Measurements from ENCODE around the gene PPOX.
A peak's percentile ranks its signal among the peaks of the same experiment; 100 is the strongest.

The PPOX gene

DNA sequence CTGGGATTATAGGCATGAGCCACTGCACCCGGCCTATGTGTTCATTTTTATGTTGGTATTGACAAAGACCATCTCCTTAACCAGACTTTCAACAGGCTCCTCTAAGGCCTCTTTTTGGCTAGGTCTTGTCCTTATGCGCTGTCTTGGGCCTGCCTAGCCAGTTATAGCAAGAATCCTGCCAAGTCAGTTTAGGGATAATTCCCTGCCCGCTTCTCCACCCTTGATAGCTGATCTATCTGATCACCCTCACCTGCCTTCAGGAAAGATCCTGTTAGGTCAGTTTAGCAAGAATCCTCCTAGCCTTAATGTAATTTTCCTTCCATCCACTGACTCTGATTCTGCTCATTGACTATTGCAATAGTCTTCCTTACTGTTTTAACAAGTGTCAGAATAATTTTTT lies 13.5 kb downstream of the PPOX start:
- ChIA-PET CTCF (interaction anchor here (0.6 to 3.1 kb wide), 11 partner anchors 9 to 195 kb away, joined by 3 to 10 read pairs (median 4); partner anchors contain the start of genes PPOX and TOMM40L), POLR2A (no interaction called here)
- H3K4me3 ChIP-seq (ENCODE audit: control insufficient read depth in 1 of 7, extremely low read depth in 1 of 7, insufficient read depth in 4 of 7, low read depth in 2 of 7, low read length in 6 of 7) = no peak overlapping the region
- peaks cover under 1 to 14% (median 9%) of the 10 kb centered on the region in 4 experiments for H3K36me3 ChIP-seq (ENCODE audit: control insufficient read depth in 4 of 4, insufficient read depth in 4 of 4, low read length in 3 of 4)
- WGBS (ENCODE audit: insufficient coverage) = 100% methylated on average over 2 of the region's 3 CpGs
- H3K4me1 ChIP-seq (ENCODE audit: control extremely low read depth in 1 of 4, control insufficient read depth in 4 of 4, insufficient read depth in 4 of 4, low read length in 3 of 4) = peaks cover 7 to 55% (median 44%) of the 10 kb centered on the region in 4 experiments
- DNase-seq = no peak
- H3K27me3 ChIP-seq (replicated peaks in 2 of 5; ENCODE audit: control insufficient read depth in 4 of 5, insufficient read depth in 5 of 5, low read length in 4 of 5) = no peaks in the 10 kb centered on the region
- no peaks in the 10 kb centered on the region for H3K9me3 ChIP-seq (ENCODE audit: control extremely low read depth in 1 of 5, control insufficient read depth in 4 of 5, insufficient read depth in 2 of 5, low read depth in 1 of 5, low read length in 4 of 5)
- H3K27ac ChIP-seq (ENCODE audit: insufficient read depth in 1 of 2, low read depth in 1 of 2, low read length in 2 of 2, poor library complexity in 1 of 2, severe bottlenecking in 2 of 2) = no peak overlapping the region

DNA sequence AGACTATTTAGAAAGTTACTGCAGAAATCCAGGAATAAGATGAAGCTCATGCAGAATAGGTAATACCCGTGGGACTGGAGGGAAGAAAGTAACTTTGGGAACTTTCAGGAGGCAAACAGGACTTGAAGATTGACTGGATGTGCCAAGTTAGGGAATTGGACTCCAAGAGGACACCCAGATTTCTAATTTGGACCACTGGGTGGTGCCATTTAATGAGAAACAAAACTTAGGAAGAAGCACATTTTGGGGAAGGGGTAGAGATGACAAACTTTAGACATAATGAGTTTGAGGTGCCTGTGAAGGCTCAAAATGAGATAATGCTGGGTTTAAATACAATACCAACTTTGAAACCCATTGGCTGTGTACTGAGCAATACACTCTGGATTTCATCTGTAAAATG lies 14.4 kb downstream of the PPOX start:
- 67% methylated on average over 1 of the region's 1 CpG for WGBS (ENCODE audit: insufficient coverage)
- H3K4me1 ChIP-seq (ENCODE audit: control extremely low read depth in 1 of 4, control insufficient read depth in 4 of 4, insufficient read depth in 4 of 4, low read length in 3 of 4) = peaks cover 9 to 62% (median 51%) of the 10 kb centered on the region in 4 experiments
- H3K27me3 ChIP-seq (replicated peaks in 2 of 5; ENCODE audit: control insufficient read depth in 4 of 5, insufficient read depth in 5 of 5, low read length in 4 of 5) = no peaks in the 10 kb centered on the region
- H3K27ac ChIP-seq (ENCODE audit: insufficient read depth in 1 of 2, low read depth in 1 of 2, low read length in 2 of 2, poor library complexity in 1 of 2, severe bottlenecking in 2 of 2) = no peak overlapping the region
- no peaks in the 10 kb centered on the region for H3K9me3 ChIP-seq (ENCODE audit: control extremely low read depth in 1 of 5, control insufficient read depth in 4 of 5, insufficient read depth in 2 of 5, low read depth in 1 of 5, low read length in 4 of 5)
- no peak overlapping the region for H3K4me3 ChIP-seq (ENCODE audit: control insufficient read depth in 1 of 7, extremely low read depth in 1 of 7, insufficient read depth in 4 of 7, low read depth in 2 of 7, low read length in 6 of 7)
- CTCF ChIA-PET = interaction anchor here (0.7 to 3.5 kb wide), 17 partner anchors 11 to 208 kb away, joined by 3 to 25 read pairs (median 4); partner anchors contain the start of genes CFAP126, FCER1G, PPOX and TOMM40L
- peak in 2 of 3 donors; percentile 50 to 53 for DNase-seq
- POLR2A ChIA-PET = no interaction called here
- peaks cover 0 to 5% (median 1%) of the 10 kb centered on the region in 4 experiments for H3K36me3 ChIP-seq (ENCODE audit: control insufficient read depth in 4 of 4, insufficient read depth in 4 of 4, low read length in 3 of 4)

GRCh38 chr1:161182214-161182613 lies 16.0 kb downstream of the PPOX start:
- Histone ChIP-seq H3K27me3 (replicated peaks in 2 of 5; ENCODE audit: control insufficient read depth in 4 of 5, insufficient read depth in 5 of 5, low read length in 4 of 5) (no peaks in the 10 kb centered on the region), H3K36me3 (ENCODE audit: control insufficient read depth in 4 of 4, insufficient read depth in 4 of 4, low read length in 3 of 4) (no peaks in the 10 kb centered on the region), H3K27ac (ENCODE audit: insufficient read depth in 1 of 2, low read depth in 1 of 2, low read length in 2 of 2, poor library complexity in 1 of 2, severe bottlenecking in 2 of 2) (peak overlapping the region in 1 of 2 experiments; percentile 34), H3K9me3 (ENCODE audit: control extremely low read depth in 1 of 5, control insufficient read depth in 4 of 5, insufficient read depth in 2 of 5, low read depth in 1 of 5, low read length in 4 of 5) (no peaks in the 10 kb centered on the region), H3K4me1 (ENCODE audit: control extremely low read depth in 1 of 4, control insufficient read depth in 4 of 4, insufficient read depth in 4 of 4, low read length in 3 of 4) (peaks cover 16 to 67% (median 55%) of the 10 kb centered on the region in 4 experiments), H3K4me3 (ENCODE audit: control insufficient read depth in 1 of 7, extremely low read depth in 1 of 7, insufficient read depth in 4 of 7, low read depth in 2 of 7, low read length in 6 of 7) (peak overlapping the region in 1 of 7 experiments; percentile 14)
- peak in 2 of 3 donors; percentile 48 to 61 for DNase-seq
- ChIA-PET POLR2A (no interaction called here), CTCF (interaction anchor here (0.9 to 3.5 kb wide), 14 partner anchors 9 to 206 kb away, joined by 3 to 25 read pairs (median 4); partner anchors contain the start of genes ADAMTS4, FCER1G, NDUFS2 and PPOX)
- 100% methylated on average over 1 of the region's 1 CpG for WGBS (ENCODE audit: insufficient coverage)

- Histone ChIP-seq H3K4me1 (ENCODE audit: control extremely low read depth in 1 of 4, control insufficient read depth in 4 of 4, insufficient read depth in 4 of 4, low read length in 3 of 4) (peaks cover 16 to 63% (median 51%) of the 10 kb centered on the region in 4 experiments), H3K27me3 (replicated peaks in 2 of 5; ENCODE audit: control insufficient read depth in 4 of 5, insufficient read depth in 5 of 5, low read length in 4 of 5) (no peaks in the 10 kb centered on the region), H3K9me3 (ENCODE audit: control extremely low read depth in 1 of 5, control insufficient read depth in 4 of 5, insufficient read depth in 2 of 5, low read depth in 1 of 5, low read length in 4 of 5) (no peaks in the 10 kb centered on the region), H3K27ac (ENCODE audit: insufficient read depth in 1 of 2, low read depth in 1 of 2, low read length in 2 of 2, poor library complexity in 1 of 2, severe bottlenecking in 2 of 2) (no peak overlapping the region), H3K36me3 (ENCODE audit: control insufficient read depth in 4 of 4, insufficient read depth in 4 of 4, low read length in 3 of 4) (no peaks in the 10 kb centered on the region), H3K4me3 (ENCODE audit: control insufficient read depth in 1 of 7, extremely low read depth in 1 of 7, insufficient read depth in 4 of 7, low read depth in 2 of 7, low read length in 6 of 7) (peak overlapping the region in 2 of 7 experiments; percentile 51 to 60)
- 0% methylated on average over 2 of the region's 3 CpGs for WGBS (ENCODE audit: insufficient coverage)
- POLR2A ChIA-PET = interaction anchor here (1.0 to 1.3 kb wide), 2 partner anchors 17 to 205 kb away, joined by 3 to 4 read pairs; partner anchors contain the start of gene NDUFS2
- DNase-seq = peak; percentile 97 to 99 (median 98)
- CTCF ChIA-PET = interaction anchor here (1.0 kb wide), 1 partner anchor 22 kb away, joined by 3 read pairs; no protein-coding TSS in a partner anchor
Measured at GRCh38 chr1:161185282-161185682, 19.1 kb downstream of the PPOX start.

GRCh38 chr1:161185732-161186311 lies 19.6 kb downstream of the PPOX start:
- ChIA-PET CTCF (interaction anchor here (1.0 to 1.3 kb wide), 6 partner anchors 11 to 197 kb away, joined by 3 to 5 read pairs (median 3); partner anchors contain the start of gene NDUFS2), POLR2A (interaction anchor here (1.0 to 1.3 kb wide), 2 partner anchors 16 to 205 kb away, joined by 3 to 4 read pairs; partner anchors contain the start of gene NDUFS2)
- no peak overlapping the region for H3K27ac ChIP-seq (ENCODE audit: insufficient read depth in 1 of 2, low read depth in 1 of 2, low read length in 2 of 2, poor library complexity in 1 of 2, severe bottlenecking in 2 of 2)
- WGBS (ENCODE audit: insufficient coverage) = 0% methylated on average over 1 of the region's 2 CpGs
- H3K4me1 ChIP-seq (ENCODE audit: control extremely low read depth in 1 of 4, control insufficient read depth in 4 of 4, insufficient read depth in 4 of 4, low read length in 3 of 4) = peaks cover 19 to 68% (median 55%) of the 10 kb centered on the region in 4 experiments
- H3K4me3 ChIP-seq (ENCODE audit: control insufficient read depth in 1 of 7, extremely low read depth in 1 of 7, insufficient read depth in 4 of 7, low read depth in 2 of 7, low read length in 6 of 7) = peak overlapping the region in 4 of 7 experiments; percentile 27 to 60 (median 40)
- H3K9me3 ChIP-seq (ENCODE audit: control extremely low read depth in 1 of 5, control insufficient read depth in 4 of 5, insufficient read depth in 2 of 5, low read depth in 1 of 5, low read length in 4 of 5) = no peaks in the 10 kb centered on the region
- H3K36me3 ChIP-seq (ENCODE audit: control insufficient read depth in 4 of 4, insufficient read depth in 4 of 4, low read length in 3 of 4) = no peaks in the 10 kb centered on the region
- DNase-seq = peak in 2 of 3 donors; percentile 39 to 57
- no peaks in the 10 kb centered on the region for H3K27me3 ChIP-seq (replicated peaks in 2 of 5; ENCODE audit: control insufficient read depth in 4 of 5, insufficient read depth in 5 of 5, low read length in 4 of 5)

DNA sequence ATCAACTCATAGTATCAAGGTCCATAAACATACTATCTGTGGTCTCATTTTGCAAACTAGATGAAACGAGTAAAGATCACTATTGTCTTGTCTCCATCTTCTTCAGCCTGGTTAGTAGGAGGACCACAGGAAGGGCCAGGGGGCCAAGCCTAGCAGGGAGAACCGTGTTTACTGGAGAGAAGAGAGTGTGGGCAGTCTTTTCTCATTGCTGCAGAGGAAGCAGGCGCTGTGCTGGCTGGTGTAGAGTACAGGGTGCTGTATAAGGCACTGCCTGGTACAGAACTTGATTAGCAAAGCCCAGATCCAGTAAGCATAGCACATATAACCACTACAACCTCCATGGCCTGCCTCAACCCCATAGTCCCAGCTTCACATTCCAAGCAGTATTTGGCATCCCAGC lies 21.1 kb downstream of the PPOX start:
- no peak overlapping the region for H3K27ac ChIP-seq (ENCODE audit: insufficient read depth in 1 of 2, low read depth in 1 of 2, low read length in 2 of 2, poor library complexity in 1 of 2, severe bottlenecking in 2 of 2)
- peaks cover 18 to 61% (median 54%) of the 10 kb centered on the region in 4 experiments for H3K4me1 ChIP-seq (ENCODE audit: control extremely low read depth in 1 of 4, control insufficient read depth in 4 of 4, insufficient read depth in 4 of 4, low read length in 3 of 4)

GRCh38 chr1:161188381-161188780 lies 22.2 kb downstream of the PPOX start:
- H3K4me3 ChIP-seq (ENCODE audit: control insufficient read depth in 1 of 7, extremely low read depth in 1 of 7, insufficient read depth in 4 of 7, low read depth in 2 of 7, low read length in 6 of 7) = no peak overlapping the region
- no peaks in the 10 kb centered on the region for H3K27me3 ChIP-seq (replicated peaks in 2 of 5; ENCODE audit: control insufficient read depth in 4 of 5, insufficient read depth in 5 of 5, low read length in 4 of 5)
- DNase-seq = no peak
- POLR2A ChIA-PET = no interaction called here
- WGBS (ENCODE audit: insufficient coverage) = 88% methylated on average over 6 of the region's 6 CpGs
- no peaks in the 10 kb centered on the region for H3K36me3 ChIP-seq (ENCODE audit: control insufficient read depth in 4 of 4, insufficient read depth in 4 of 4, low read length in 3 of 4)
- H3K27ac ChIP-seq (ENCODE audit: insufficient read depth in 1 of 2, low read depth in 1 of 2, low read length in 2 of 2, poor library complexity in 1 of 2, severe bottlenecking in 2 of 2) = no peak overlapping the region
- H3K9me3 ChIP-seq (ENCODE audit: control extremely low read depth in 1 of 5, control insufficient read depth in 4 of 5, insufficient read depth in 2 of 5, low read depth in 1 of 5, low read length in 4 of 5) = no peaks in the 10 kb centered on the region
- CTCF ChIA-PET = interaction anchor here (1.4 to 2.6 kb wide), 2 partner anchors 10 to 13 kb away, joined by 3 to 7 read pairs; partner anchors contain the start of gene ADAMTS4
- H3K4me1 ChIP-seq (ENCODE audit: control extremely low read depth in 1 of 4, control insufficient read depth in 4 of 4, insufficient read depth in 4 of 4, low read length in 3 of 4) = peaks cover 18 to 54% (median 45%) of the 10 kb centered on the region in 4 experiments

More for the DNA sequence above, 21.1 kb downstream of the PPOX start:
- ChIA-PET POLR2A (no interaction called here), CTCF (interaction anchor here (1.3 kb wide), 1 partner anchor 195 kb away, joined by 5 read pairs; no protein-coding TSS in a partner anchor)
- DNase-seq = no peak
- Histone ChIP-seq H3K9me3 (ENCODE audit: control extremely low read depth in 1 of 5, control insufficient read depth in 4 of 5, insufficient read depth in 2 of 5, low read depth in 1 of 5, low read length in 4 of 5) (no peaks in the 10 kb centered on the region), H3K27me3 (replicated peaks in 2 of 5; ENCODE audit: control insufficient read depth in 4 of 5, insufficient read depth in 5 of 5, low read length in 4 of 5) (no peaks in the 10 kb centered on the region), H3K4me3 (ENCODE audit: control insufficient read depth in 1 of 7, extremely low read depth in 1 of 7, insufficient read depth in 4 of 7, low read depth in 2 of 7, low read length in 6 of 7) (no peak overlapping the region), H3K36me3 (ENCODE audit: control insufficient read depth in 4 of 4, insufficient read depth in 4 of 4, low read length in 3 of 4) (no peaks in the 10 kb centered on the region)
- WGBS (ENCODE audit: insufficient coverage) = 50% methylated on average over 2 of the region's 3 CpGs

Data from common myeloid progenitor, CD34-positive (primary cell).